HepG2 (cell line): ENCODE data around the gene ASCL2. TPM values are rescaled to one million over a fixed set of nuclear protein-coding genes. Genes with fewer than 3 reads are reported as not detected.

Experiments used
- DDIT3 ChIP-seq: sonication (generic); formaldehyde crosslinking; IDR thresholded peaks from 2 replicates; pipeline ENCODE4 v1.4.0; 2020; ENCODE audit warnings: mild to moderate bottlenecking, missing genetic modification reagents
- GFI1 ChIP-seq: sonication (generic); formaldehyde crosslinking; IDR thresholded peaks from 2 replicates; pipeline ENCODE4 v1.5.0; 2020; ENCODE audit warnings: missing genetic modification reagents, mild to moderate bottlenecking, borderline replicate concordance
- NBN ChIP-seq: fragments of 450-650 bp; conservative IDR thresholded peaks from 2 replicates; pipeline ENCODE4 v1.6.1; 2017
- NFAT5 ChIP-seq: sonication (generic); formaldehyde crosslinking; IDR thresholded peaks from 2 replicates; pipeline ENCODE4 v1.4.0; 2020; ENCODE audit warnings: missing genetic modification reagents
- NFYC ChIP-seq: IDR thresholded peaks from 2 replicates; pipeline ENCODE4 v1.6.1; 2016; ENCODE audit warnings: missing genetic modification reagents, missing compliant biosample characterization
- ZNF629 ChIP-seq: sonication (generic); formaldehyde crosslinking; conservative IDR thresholded peaks from 2 replicates; pipeline ENCODE4 v1.5.0; 2020; ENCODE audit warnings: missing genetic modification reagents
- ZNF646 ChIP-seq: sonication (generic); formaldehyde crosslinking; IDR thresholded peaks from 2 replicates; pipeline ENCODE4 v1.9.0; 2021; ENCODE audit warnings: mild to moderate bottlenecking, missing genetic modification reagents
- polyA plus RNA-seq, 8 experiments: library from polyadenylated mRNA; depleted of rRNA in 3 of 8; stranded (reverse) in 7 of 8; unstranded in 1 of 8; fragments of >200 nt; fragmentation: Illumina TruSeq in 4 of 8; extraction: Trizol in 4 of 8; gene quantifications; 2 replicates each; pipeline versions ENCODE4 v1.2.1 to v1.2.3, GENCODE V29; 2011 to 2016; ENCODE audit warnings: low read depth in 4 of 8, missing spikeins in 1 of 8, mixed read lengths in 1 of 8; ENCODE audit not compliant: insufficient read depth in 1 of 8
- total RNA-seq, 5 experiments: library from RNA; depleted of rRNA; stranded (reverse); fragments of >200 nt; fragmentation: Illumina TruSeq; extraction: Trizol; gene quantifications; 2 replicates each; pipeline ENCODE4 v1.2.3, GENCODE V29; 2016; ENCODE audit warnings: low read depth in 1 of 5

The ASCL2 gene
- total and polyA plus RNA-seq, 2 of the 13 experiments (the other 11 are each of a cell fraction or from before 2014, with no cell fraction given): 0.07 TPM; not detected in 1

- TF ChIP-seq ZNF646 (CRISPR knock-in tag): no peak
- no peak for TF ChIP-seq NFYC (CRISPR knock-in tag)
- no peak for TF ChIP-seq NBN
- no peak for TF ChIP-seq ZNF629 (CRISPR knock-in tag)
- no peak for TF ChIP-seq GFI1 (CRISPR knock-in tag)
- TF ChIP-seq NFAT5 (CRISPR knock-in tag): no peak
- no peak for TF ChIP-seq DDIT3
Observed at GRCh38 chr11:2306452-2306823, 36.0 kb upstream of the ASCL2 start (continued).
